HG03520 (cell line): ENCODE data around the gene AOAH.

Source experiments
- ATAC-seq: cut with Tn5 transposase; IDR thresholded peaks from one replicate; pipeline ENCODE4 v1.9.1; 2021; ENCODE audit warnings: mild to moderate bottlenecking, moderate library complexity; ENCODE audit not compliant: unreplicated experiment

Gene AOAH

GRCh38 chr7:36564489-36564888, 159.8 kb downstream of the AOAH start:
- no peak for ATAC-seq

GRCh38 chr7:36563706-36564327, 160.5 kb downstream of the AOAH start:
- ATAC-seq: no peak

GRCh38 chr7:36562121-36562520, 162.2 kb downstream of the AOAH start:
- no peak for ATAC-seq

- no peak for ATAC-seq
Observed at GRCh38 chr7:36549029-36549428, 175.3 kb downstream of the AOAH start.

GRCh38 chr7:36547416-36547815, 176.9 kb downstream of the AOAH start:
- ATAC-seq: no peak

- no peak for ATAC-seq
Observed at GRCh38 chr7:36546331-36546730, 178.0 kb downstream of the AOAH start.

GRCh38 chr7:36545291-36545690, 179.0 kb downstream of the AOAH start:
- no peak for ATAC-seq

- ATAC-seq: no peak
Observed at GRCh38 chr7:36538126-36538525, 186.2 kb downstream of the AOAH start.

GRCh38 chr7:36535866-36536664, 188.2 kb downstream of the AOAH start:
- ATAC-seq: no peak

- ATAC-seq: no peak
Observed at GRCh38 chr7:36533717-36534116, 190.6 kb downstream of the AOAH start.

- no peak for ATAC-seq
Observed at GRCh38 chr7:36532981-36533499, 191.3 kb downstream of the AOAH start.

- ATAC-seq: no peak
Observed at GRCh38 chr7:36531951-36532350, 192.3 kb downstream of the AOAH start.

- ATAC-seq: no peak
Observed at GRCh38 chr7:36530456-36530855, 193.8 kb downstream of the AOAH start.

GRCh38 chr7:36527549-36527913, 196.8 kb downstream of the AOAH start:
- no peak for ATAC-seq

- ATAC-seq: no peak
Observed at GRCh38 chr7:36526863-36527548, 197.3 kb downstream of the AOAH start.

- no peak for ATAC-seq
Observed at GRCh38 chr7:36523371-36524101, 200.8 kb downstream of the AOAH start.

- no peak for ATAC-seq
Observed at GRCh38 chr7:36522453-36523007, 201.8 kb downstream of the AOAH start.

- ATAC-seq: no peak
Observed at GRCh38 chr7:36521911-36522310, 202.4 kb downstream of the AOAH start.

- no peak for ATAC-seq
Observed at GRCh38 chr7:36521133-36521532, 203.2 kb downstream of the AOAH start.

- ATAC-seq: no peak
Observed at GRCh38 chr7:36515847-36516246, 208.4 kb downstream of the AOAH start.
